ENCODE measurements around the gene ATP8A1.

The ATP8A1 gene

DNA sequence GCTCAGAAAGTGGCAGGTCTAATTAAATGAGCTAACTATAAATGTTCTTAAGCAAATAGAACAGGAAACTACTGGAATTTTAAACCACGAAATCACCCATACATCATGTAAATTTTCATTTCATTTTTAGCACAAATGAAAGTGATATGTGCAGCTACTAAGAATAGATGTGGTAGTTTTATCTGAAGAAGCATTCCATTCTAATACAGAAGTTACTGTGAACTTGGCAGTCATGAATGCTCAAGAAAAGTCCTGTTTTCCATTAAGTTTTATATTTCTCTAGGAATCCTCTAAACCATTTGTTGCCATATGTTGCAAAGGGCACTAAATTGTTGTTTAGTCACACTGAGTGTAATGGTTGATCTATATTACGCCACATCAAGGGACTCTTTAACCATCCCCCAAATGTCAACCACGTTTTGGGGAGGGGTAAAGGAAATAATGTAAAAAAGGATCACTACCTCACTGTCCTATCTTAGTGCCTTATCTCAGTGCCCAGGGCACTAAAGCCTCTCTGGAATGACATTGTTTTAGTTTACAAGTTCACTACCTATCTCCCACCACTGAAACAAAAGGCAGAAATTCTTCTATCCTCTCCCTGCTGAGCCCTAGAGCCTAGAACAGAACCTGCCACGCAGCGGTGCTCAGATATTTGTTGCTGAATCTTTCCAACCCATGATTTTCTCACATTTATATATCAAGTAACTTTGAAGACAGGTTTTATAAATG is 141.6 kb downstream of the ATP8A1 start:
- H3K4me3 ChIP-seq (ENCODE audit: low read length) = no peak overlapping the region
- peak; percentile 13 for DNase-seq (ENCODE audit: low read depth)
- no peak for TF ChIP-seq CTCF (conservative IDR thresholded peaks at IDR 0.05; ENCODE audit: low read length)

DNA sequence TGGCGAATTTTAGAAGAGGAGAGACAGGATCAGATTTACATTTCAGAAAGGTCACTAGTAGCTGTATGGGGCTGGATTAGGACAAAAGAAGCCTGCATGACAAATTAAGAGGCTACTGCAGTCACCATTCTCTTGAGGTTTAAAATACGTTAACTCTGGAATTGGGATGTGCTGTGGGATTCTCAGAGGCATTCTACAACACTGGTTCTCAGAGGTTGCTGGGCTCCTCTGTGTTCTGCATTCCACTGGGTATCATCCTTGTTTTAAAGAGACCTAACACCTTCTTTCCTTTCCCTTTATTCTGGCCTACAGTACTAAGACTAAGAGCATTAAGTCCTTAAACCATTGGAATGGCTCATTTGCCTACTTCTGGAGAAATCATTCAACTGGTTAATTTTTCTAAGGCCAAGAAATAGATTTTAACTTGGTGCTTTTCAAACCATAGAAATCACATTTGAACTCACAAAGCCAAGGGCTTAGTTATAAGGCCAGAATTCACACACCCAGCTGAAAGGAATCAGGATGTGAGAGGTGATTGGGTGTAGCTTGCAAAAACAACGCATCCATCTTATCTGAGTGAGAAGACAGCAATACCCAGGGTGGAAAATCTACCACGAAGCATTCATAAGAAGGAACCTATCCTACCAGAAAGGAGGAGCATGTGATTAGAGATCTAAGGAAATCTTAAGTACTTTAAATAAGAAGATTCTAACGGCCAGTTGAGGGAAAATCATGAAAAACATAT is 143.0 kb downstream of the ATP8A1 start:
- H3K4me3 ChIP-seq (ENCODE audit: low read length) = no peak overlapping the region
- no peak for DNase-seq (ENCODE audit: low read depth)
- no peak for TF ChIP-seq CTCF (conservative IDR thresholded peaks at IDR 0.05; ENCODE audit: low read length)

DNA sequence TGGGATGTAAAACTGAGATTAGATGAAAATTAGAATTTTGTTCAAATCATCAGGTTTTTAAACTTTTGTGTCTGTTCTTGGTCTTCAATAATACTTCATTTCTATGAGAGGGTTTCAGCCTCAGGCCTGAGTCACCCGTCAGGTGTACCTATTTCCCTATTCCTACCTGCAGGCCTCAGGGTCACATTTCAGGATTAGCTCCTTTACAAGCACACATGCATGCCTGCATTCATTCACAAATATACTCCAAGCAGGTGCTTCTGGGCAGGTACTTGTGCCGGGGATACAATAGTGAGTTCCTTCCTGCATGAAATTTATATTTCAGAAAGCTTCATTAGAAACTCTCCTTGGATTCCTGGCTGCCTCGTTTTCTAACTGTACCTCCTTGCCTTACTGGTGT is 144.7 kb downstream of the ATP8A1 start:
- H3K4me3 ChIP-seq (ENCODE audit: low read length) = no peak overlapping the region
- no peak for DNase-seq (ENCODE audit: low read depth)
- no peak for TF ChIP-seq CTCF (conservative IDR thresholded peaks at IDR 0.05; ENCODE audit: low read length)

GRCh38 chr4:42510225-42510624 is 146.7 kb downstream of the ATP8A1 start:
- TF ChIP-seq CTCF (conservative IDR thresholded peaks at IDR 0.05; ENCODE audit: low read length) = no peak

GRCh38 chr4:42501624-42502401 is 155.1 kb downstream of the ATP8A1 start:
- no peak for DNase-seq (ENCODE audit: low read depth)
- TF ChIP-seq CTCF (conservative IDR thresholded peaks at IDR 0.05; ENCODE audit: low read length) = no peak
- H3K4me3 ChIP-seq (ENCODE audit: low read length) = no peak overlapping the region

More at GRCh38 chr4:42510225-42510624, 146.7 kb downstream of the ATP8A1 start:
- DNase-seq (ENCODE audit: low read depth) = no peak
- H3K4me3 ChIP-seq (ENCODE audit: low read length) = no peak overlapping the region

DNA sequence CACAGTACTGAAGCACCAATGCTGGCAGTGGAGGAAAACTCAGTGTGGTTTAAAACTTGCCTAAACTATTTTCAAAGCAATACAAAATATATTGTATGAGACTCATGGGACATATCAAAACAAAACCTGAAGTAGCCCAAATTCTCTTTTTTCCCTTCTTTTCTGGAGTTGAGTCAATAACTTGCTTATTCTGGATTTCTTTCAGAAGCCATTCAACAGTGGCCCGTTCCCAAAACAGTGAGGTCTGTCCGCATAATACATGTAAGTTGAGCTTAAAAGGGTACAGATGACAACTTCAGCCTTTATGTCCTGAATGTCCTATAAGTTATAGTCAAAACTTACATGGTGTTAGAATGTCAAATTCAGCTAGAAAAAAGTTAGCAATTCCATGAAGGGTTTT is 158.9 kb downstream of the ATP8A1 start:
- H3K4me3 ChIP-seq (ENCODE audit: low read length) = no peak overlapping the region
- no peak for TF ChIP-seq CTCF (conservative IDR thresholded peaks at IDR 0.05; ENCODE audit: low read length)
- no peak for DNase-seq (ENCODE audit: low read depth)

All from AG10803 (cell line).